OCI-LY7 (cell line): ENCODE results near the gene KCNIP4. TPM values are rescaled to one million over a fixed set of nuclear protein-coding genes. Genes with fewer than 3 reads are reported as not detected.

Experiments
- BruUV-seq: library from RNA; stranded (reverse); fragments of 400-500 nt; replicated peaks from 2 replicates; lab custom pipeline; 2021; lab: Mats Ljungman, UMichigan
- CTCF ChIA-PET: fragments of 300-600 bp; sonication (Branson Sonifier 250); formaldehyde crosslinking; loops from one replicate; lab custom pipeline; 2022; ENCODE audit warnings: antibody characterized with exemption; ENCODE audit not compliant: unreplicated experiment; lab: Charles Lee
- POLR2A ChIA-PET: fragments of 300-600 bp; sonication (Branson Sonifier 250); formaldehyde crosslinking; loops from one replicate; lab custom pipeline; 2022; ENCODE audit warnings: antibody characterized with exemption; lab: Charles Lee
- DNase-seq: peaks from one replicate; pipeline ENCODE4 v3.0.0-alpha.2; 2015; ENCODE audit warnings: low spot score
- H2AFZ ChIP-seq: fragments of 200-600 bp; sonication (generic), shearing (Covaris generic); 2 replicates; pipeline ENCODE4 v1.6.1; 2014; ENCODE audit warnings: mild to moderate bottlenecking, antibody characterized with exemption, low read length, moderate library complexity
- H3K27ac ChIP-seq: fragments of 200-600 bp; sonication (generic); 2 replicates; pipeline ENCODE4 v1.5.1; 2014; ENCODE audit warnings: mixed run types, low read depth, mild to moderate bottlenecking, moderate library complexity, low read length, inconsistent platforms; ENCODE audit not compliant: poor library complexity, severe bottlenecking
- H3K36me3 ChIP-seq: fragments of 200-600 bp; sonication (generic); 2 replicates; pipeline ENCODE4 v1.6.1; 2014; ENCODE audit warnings: mild to moderate bottlenecking, antibody characterized with exemption, low read length, moderate library complexity, mixed read lengths; ENCODE audit not compliant: insufficient read depth
- H3K4me1 ChIP-seq: fragments of 200-600 bp; sonication (generic); 2 replicates; pipeline ENCODE4 v1.5.1; 2014; ENCODE audit warnings: mild to moderate bottlenecking, low read length; ENCODE audit not compliant: insufficient read depth, poor library complexity, severe bottlenecking
- H3K4me2 ChIP-seq: fragments of 200-600 bp; sonication (generic); 2 replicates; pipeline ENCODE4 v1.6.1; 2014; ENCODE audit warnings: mild to moderate bottlenecking, low read length
- H3K4me3 ChIP-seq: fragments of 200-600 bp; sonication (generic); 2 replicates; pipeline ENCODE4 v1.5.1; 2014; ENCODE audit warnings: mild to moderate bottlenecking, low read depth, low read length; ENCODE audit not compliant: poor library complexity, severe bottlenecking
- H3K79me2 ChIP-seq: fragments of 200-600 bp; sonication (generic); 2 replicates; pipeline ENCODE4 v1.6.1; 2016; ENCODE audit warnings: low read depth, mild to moderate bottlenecking, low read length, moderate library complexity, mixed read lengths; ENCODE audit not compliant: insufficient read depth
- H3K9me2 ChIP-seq: fragments of 200-600 bp; sonication (generic); 2 replicates; pipeline ENCODE4 v1.6.1; 2016; ENCODE audit warnings: mild to moderate bottlenecking, low read length, mixed read lengths; ENCODE audit not compliant: insufficient read depth
- H3K9me3 ChIP-seq: fragments of 200-600 bp; sonication (generic); 2 replicates; pipeline ENCODE4 v1.6.1; 2014; ENCODE audit warnings: mild to moderate bottlenecking, mixed run types, low read length, mixed read lengths
- H4K20me1 ChIP-seq: fragments of 200-600 bp; sonication (generic); 2 replicates; pipeline ENCODE4 v1.6.1; 2014; ENCODE audit warnings: mild to moderate bottlenecking, antibody characterized with exemption, low read length, moderate library complexity, mixed read lengths; ENCODE audit not compliant: insufficient read depth
- EZH2phosphoT487 ChIP-seq: fragments of 200-600 bp; sonication (generic); IDR thresholded peaks from 2 replicates; pipeline ENCODE4 v1.6.1; 2018; ENCODE audit warnings: low read depth, borderline replicate concordance, mild to moderate bottlenecking, mixed run types, antibody characterized with exemption, low read length, moderate library complexity, mixed read lengths
- intact Hi-C: fragments of 100-400 bp; cut with micrococcal nuclease; formaldehyde crosslinking; loops from one replicate; pipeline ENCODE4 v1.10.0; 2022; ENCODE audit not compliant: unreplicated experiment
- total RNA-seq, 2 experiments: library from RNA; depleted of rRNA in 1 of 2; stranded (reverse); fragments of >200 nt in 1 of 2; shearing (Covaris generic) in 1 of 2; gene quantifications; 2 replicates each; pipeline ENCODE4 v1.2.3, GENCODE V29; 2014 to 2022
- TF ChIP-seq, protein P1 (sequence below): fragments of 200-600 bp; sonication (generic); conservative IDR thresholded peaks from 2 replicates; pipeline ENCODE4 v1.5.1; 2014; ENCODE audit warnings: mild to moderate bottlenecking, antibody characterized with exemption, low read length, moderate library complexity, mixed read lengths

KCNIP4 gene
- total RNA-seq, 2 experiments from 2014 or later: not detected

DNA sequence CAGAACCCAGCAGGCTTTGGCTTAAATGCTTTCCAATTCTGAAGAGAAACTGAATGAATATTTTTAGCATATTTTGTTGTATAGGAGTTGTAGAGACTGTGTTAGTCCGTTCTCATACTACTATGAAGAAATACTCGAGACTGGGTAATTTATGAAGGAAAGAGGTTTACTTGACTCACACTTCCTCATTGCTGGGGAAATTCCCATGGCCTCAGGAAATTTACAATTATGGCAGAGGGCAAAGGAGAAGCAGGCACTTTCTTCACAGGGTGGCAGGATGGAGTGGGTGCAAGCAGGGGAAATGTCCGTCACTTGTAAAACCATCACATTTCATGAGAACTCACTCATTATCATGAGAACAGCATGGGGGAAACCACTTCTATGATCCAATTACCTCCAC lies 956.6 kb downstream of the KCNIP4 start:
- Histone ChIP-seq H3K4me2 (no peak overlapping the region), H2AFZ (no peak overlapping the region), H3K79me2 (no peaks in the 10 kb centered on the region), H3K4me1 (no peaks in the 10 kb centered on the region), H3K9me3 (no peaks in the 10 kb centered on the region), H3K36me3 (no peaks in the 10 kb centered on the region), H3K27ac (no peak overlapping the region), H3K4me3 (no peak overlapping the region), H3K9me2 (no peaks in the 10 kb centered on the region), H4K20me1 (no peaks in the 10 kb centered on the region)
- no TSS peak for BruUV-seq
- CTCF ChIA-PET: no interaction called here
- no peak for TF ChIP-seq EZH2phosphoT487
- TF ChIP-seq, protein P1, sequence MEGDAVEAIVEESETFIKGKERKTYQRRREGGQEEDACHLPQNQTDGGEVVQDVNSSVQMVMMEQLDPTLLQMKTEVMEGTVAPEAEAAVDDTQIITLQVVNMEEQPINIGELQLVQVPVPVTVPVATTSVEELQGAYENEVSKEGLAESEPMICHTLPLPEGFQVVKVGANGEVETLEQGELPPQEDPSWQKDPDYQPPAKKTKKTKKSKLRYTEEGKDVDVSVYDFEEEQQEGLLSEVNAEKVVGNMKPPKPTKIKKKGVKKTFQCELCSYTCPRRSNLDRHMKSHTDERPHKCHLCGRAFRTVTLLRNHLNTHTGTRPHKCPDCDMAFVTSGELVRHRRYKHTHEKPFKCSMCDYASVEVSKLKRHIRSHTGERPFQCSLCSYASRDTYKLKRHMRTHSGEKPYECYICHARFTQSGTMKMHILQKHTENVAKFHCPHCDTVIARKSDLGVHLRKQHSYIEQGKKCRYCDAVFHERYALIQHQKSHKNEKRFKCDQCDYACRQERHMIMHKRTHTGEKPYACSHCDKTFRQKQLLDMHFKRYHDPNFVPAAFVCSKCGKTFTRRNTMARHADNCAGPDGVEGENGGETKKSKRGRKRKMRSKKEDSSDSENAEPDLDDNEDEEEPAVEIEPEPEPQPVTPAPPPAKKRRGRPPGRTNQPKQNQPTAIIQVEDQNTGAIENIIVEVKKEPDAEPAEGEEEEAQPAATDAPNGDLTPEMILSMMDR: no peak
- DNase-seq: no peak
- intact Hi-C loops: no loop called here
- POLR2A ChIA-PET: no interaction called here

- CTCF ChIA-PET: no interaction called here
- H3K79me2 ChIP-seq: no peaks in the 10 kb centered on the region
- no peak overlapping the region for H3K4me3 ChIP-seq
Measured at GRCh38 chr4:20987191-20987590, 961.4 kb downstream of the KCNIP4 start.

DNA sequence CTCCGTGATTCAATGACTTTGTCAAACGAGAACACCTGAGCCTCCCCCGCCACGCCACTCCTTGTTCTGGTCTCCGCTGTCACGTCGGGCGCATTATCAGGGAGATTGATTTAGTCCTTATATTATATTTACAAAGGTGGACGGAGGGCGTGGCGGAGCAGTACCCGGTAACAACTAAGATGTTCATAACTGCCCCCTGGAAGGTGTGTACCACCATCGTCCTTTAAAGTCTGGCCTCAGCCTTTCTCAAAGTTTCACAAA lies 964.1 kb downstream of the KCNIP4 start:
- Histone ChIP-seq H3K9me3 (no peaks in the 10 kb centered on the region), H3K27ac (no peak overlapping the region), H3K4me2 (no peak overlapping the region), H3K9me2 (no peaks in the 10 kb centered on the region), H3K4me3 (no peak overlapping the region), H3K36me3 (no peaks in the 10 kb centered on the region), H3K79me2 (no peaks in the 10 kb centered on the region), H3K4me1 (no peaks in the 10 kb centered on the region), H2AFZ (no peak overlapping the region), H4K20me1 (no peaks in the 10 kb centered on the region)
- POLR2A ChIA-PET: no interaction called here
- intact Hi-C loops: no loop called here
- CTCF ChIA-PET: no interaction called here
- DNase-seq: no peak
- BruUV-seq: no TSS peak
- TF ChIP-seq, protein P1: no peak

More at GRCh38 chr4:20987191-20987590, 961.4 kb downstream of the KCNIP4 start:
- Histone ChIP-seq H3K9me3 (no peaks in the 10 kb centered on the region), H3K4me2 (no peak overlapping the region), H2AFZ (no peak overlapping the region), H4K20me1 (no peaks in the 10 kb centered on the region), H3K9me2 (no peaks in the 10 kb centered on the region), H3K27ac (no peak overlapping the region), H3K36me3 (no peaks in the 10 kb centered on the region), H3K4me1 (no peaks in the 10 kb centered on the region)
- BruUV-seq: no TSS peak
- intact Hi-C loops: no loop called here
- no peak for TF ChIP-seq EZH2phosphoT487
- TF ChIP-seq, protein P1: no peak
- DNase-seq: no peak
- POLR2A ChIA-PET: no interaction called here
